Progenitor cell of endocrine pancreas (in vitro differentiated cells): ENCODE measurements around the gene ZBTB1. TPM values are rescaled to one million over a fixed set of nuclear protein-coding genes. Genes with fewer than 3 reads are reported as not detected.

Source experiments
- DNase-seq: peaks from one replicate; pipeline ENCODE4 v3.0.0; 2021; ENCODE audit warnings: low spot score; ENCODE audit not compliant: unreplicated experiment
- H3K27ac Mint-ChIP-seq: 2 replicates; pipeline ENCODE4 v1.8.0; 2021; ENCODE audit warnings: mild to moderate bottlenecking, moderate library complexity, mixed read lengths
- H3K27me3 Mint-ChIP-seq: 2 replicates; pipeline ENCODE4 v1.8.0; 2021; ENCODE audit warnings: mixed read lengths
- H3K36me3 Mint-ChIP-seq: 2 replicates; pipeline ENCODE4 v1.8.0; 2022; ENCODE audit warnings: mixed read lengths; ENCODE audit not compliant: insufficient read depth
- H3K4me1 Mint-ChIP-seq: 2 replicates; pipeline ENCODE4 v1.8.0; 2021; ENCODE audit warnings: low read depth, mixed read lengths
- H3K4me3 Mint-ChIP-seq: 2 replicates; pipeline ENCODE4 v1.8.0; 2021; ENCODE audit warnings: low read depth, mild to moderate bottlenecking, moderate library complexity, mixed read lengths
- H3K9me3 Mint-ChIP-seq: 2 replicates; pipeline ENCODE4 v1.8.0; 2021; ENCODE audit warnings: low read depth, mixed read lengths
- CTCF ChIP-seq: fragments of 200-600 bp; sonication (generic); IDR thresholded peaks from one replicate; pipeline ENCODE4 v1.5.0; 2021; ENCODE audit warnings: antibody characterized with exemption, mild to moderate bottlenecking; ENCODE audit not compliant: unreplicated experiment
- total RNA-seq: library from RNA; stranded (reverse); gene quantifications from 2 replicates; pipeline ENCODE4 v1.2.1, GENCODE V29; 2021

Gene ZBTB1
- total RNA-seq, 1 donor from 2014 or later: 43.6 TPM

- Mint-ChIP-seq H3K36me3 (peaks cover 4% of the 10 kb centered on the region), H3K4me1 (no peaks in the 10 kb centered on the region), H3K4me3 (no peak overlapping the region), H3K9me3 (no peaks in the 10 kb centered on the region), H3K27me3 (no peaks in the 10 kb centered on the region), H3K27ac (no peak overlapping the region)
- no peak for DNase-seq
- TF ChIP-seq CTCF: no peak
Measured at GRCh38 chr14:64531567-64531966, 27.0 kb downstream of the ZBTB1 start.

GRCh38 chr14:64536488-64537245, 32.1 kb downstream of the ZBTB1 start:
- DNase-seq: no peak

GRCh38 chr14:64540208-64541202, 35.9 kb downstream of the ZBTB1 start, which contains the start of gene HSPA2:
HSPA2 (plus strand) TSS chr14:64540741; CDS start chr14:64540850, 109 bp downstream.
- Mint-ChIP-seq H3K27ac (peak within 1 kb of the TSS; percentile 99), H3K4me3 (peak within 1 kb of the TSS; percentile 96), H3K27me3 (peaks cover 2% of the 10 kb centered on the region), H3K36me3 (peaks cover 3% of the 10 kb centered on the region), H3K4me1 (peaks cover 11% of the 10 kb centered on the region), H3K9me3 (peaks cover 11% of the 10 kb centered on the region)
- peak; percentile 95 for DNase-seq
- peak; percentile 69 for TF ChIP-seq CTCF

More at GRCh38 chr14:64536488-64537245, 32.1 kb downstream of the ZBTB1 start:
- Mint-ChIP-seq H3K36me3 (peaks cover 3% of the 10 kb centered on the region), H3K4me3 (peak overlapping the region; percentile 1), H3K27ac (no peak overlapping the region), H3K27me3 (peaks cover 2% of the 10 kb centered on the region), H3K4me1 (peaks cover 4% of the 10 kb centered on the region), H3K9me3 (peaks cover 8% of the 10 kb centered on the region)
- no peak for TF ChIP-seq CTCF

- peaks cover 11% of the 10 kb centered on the region for H3K9me3 Mint-ChIP-seq
- H3K27ac Mint-ChIP-seq: no peak overlapping the region
- TF ChIP-seq CTCF: no peak
- DNase-seq: no peak
- H3K27me3 Mint-ChIP-seq: peaks cover 2% of the 10 kb centered on the region
- peaks cover 11% of the 10 kb centered on the region for H3K4me1 Mint-ChIP-seq
- H3K36me3 Mint-ChIP-seq: peaks cover 3% of the 10 kb centered on the region
- no peak overlapping the region for H3K4me3 Mint-ChIP-seq
Measured at GRCh38 chr14:64541261-64541971, 36.8 kb downstream of the ZBTB1 start.
